HL-60 (cell line): ENCODE data around the gene ZMYND8.

ENCODE experiments used
- GABPA ChIP-seq: IDR thresholded peaks from 2 replicates; pipeline ENCODE4 v1.6.1; 2012; ENCODE audit warnings: low read depth
- POLR2AphosphoS5 ChIP-seq: IDR thresholded peaks from 2 replicates; pipeline ENCODE4 v1.6.1; 2012; ENCODE audit warnings: low read depth
- SPI1 ChIP-seq: IDR thresholded peaks from 2 replicates; pipeline ENCODE4 v1.6.1; 2012; ENCODE audit warnings: low read depth, mild to moderate bottlenecking, borderline replicate concordance
- TF ChIP-seq, protein P1 (sequence below): IDR thresholded peaks from 2 replicates; pipeline ENCODE4 v1.6.1; 2012; ENCODE audit warnings: low read depth; ENCODE audit not compliant: insufficient replicate concordance
- TF ChIP-seq, protein P2 (sequence below): IDR thresholded peaks from one replicate; pipeline ENCODE4 v1.5.1; 2011; ENCODE audit warnings: low read length, control low read depth, inconsistent platforms; ENCODE audit not compliant: insufficient read depth

DNA sequence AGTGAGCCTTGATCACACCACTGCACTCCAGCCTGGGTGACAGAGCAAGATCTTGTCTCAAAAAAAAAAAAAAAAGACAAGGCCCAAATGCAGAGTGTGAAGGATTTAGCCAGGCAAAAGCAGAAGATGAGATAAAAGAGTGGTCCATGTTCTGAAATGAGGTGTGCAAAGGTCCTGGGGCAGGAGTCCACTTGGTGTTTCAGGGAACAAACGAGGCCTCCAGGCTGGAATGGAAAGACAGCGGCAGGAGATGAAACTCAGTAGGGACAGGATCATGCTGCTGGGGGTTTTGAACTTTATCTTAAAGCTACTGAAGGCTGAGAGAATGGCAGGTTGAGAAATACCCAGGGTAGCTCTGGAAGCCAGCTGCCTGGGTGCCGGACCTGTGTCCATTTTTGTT lies 178.2 kb downstream of the ZMYND8 start:
- TF ChIP-seq SPI1 (no peak), POLR2AphosphoS5 (no peak), GABPA (no peak)
- TF ChIP-seq, protein P1, sequence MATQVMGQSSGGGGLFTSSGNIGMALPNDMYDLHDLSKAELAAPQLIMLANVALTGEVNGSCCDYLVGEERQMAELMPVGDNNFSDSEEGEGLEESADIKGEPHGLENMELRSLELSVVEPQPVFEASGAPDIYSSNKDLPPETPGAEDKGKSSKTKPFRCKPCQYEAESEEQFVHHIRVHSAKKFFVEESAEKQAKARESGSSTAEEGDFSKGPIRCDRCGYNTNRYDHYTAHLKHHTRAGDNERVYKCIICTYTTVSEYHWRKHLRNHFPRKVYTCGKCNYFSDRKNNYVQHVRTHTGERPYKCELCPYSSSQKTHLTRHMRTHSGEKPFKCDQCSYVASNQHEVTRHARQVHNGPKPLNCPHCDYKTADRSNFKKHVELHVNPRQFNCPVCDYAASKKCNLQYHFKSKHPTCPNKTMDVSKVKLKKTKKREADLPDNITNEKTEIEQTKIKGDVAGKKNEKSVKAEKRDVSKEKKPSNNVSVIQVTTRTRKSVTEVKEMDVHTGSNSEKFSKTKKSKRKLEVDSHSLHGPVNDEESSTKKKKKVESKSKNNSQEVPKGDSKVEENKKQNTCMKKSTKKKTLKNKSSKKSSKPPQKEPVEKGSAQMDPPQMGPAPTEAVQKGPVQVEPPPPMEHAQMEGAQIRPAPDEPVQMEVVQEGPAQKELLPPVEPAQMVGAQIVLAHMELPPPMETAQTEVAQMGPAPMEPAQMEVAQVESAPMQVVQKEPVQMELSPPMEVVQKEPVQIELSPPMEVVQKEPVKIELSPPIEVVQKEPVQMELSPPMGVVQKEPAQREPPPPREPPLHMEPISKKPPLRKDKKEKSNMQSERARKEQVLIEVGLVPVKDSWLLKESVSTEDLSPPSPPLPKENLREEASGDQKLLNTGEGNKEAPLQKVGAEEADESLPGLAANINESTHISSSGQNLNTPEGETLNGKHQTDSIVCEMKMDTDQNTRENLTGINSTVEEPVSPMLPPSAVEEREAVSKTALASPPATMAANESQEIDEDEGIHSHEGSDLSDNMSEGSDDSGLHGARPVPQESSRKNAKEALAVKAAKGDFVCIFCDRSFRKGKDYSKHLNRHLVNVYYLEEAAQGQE, result no peak
- TF ChIP-seq, protein P2, sequence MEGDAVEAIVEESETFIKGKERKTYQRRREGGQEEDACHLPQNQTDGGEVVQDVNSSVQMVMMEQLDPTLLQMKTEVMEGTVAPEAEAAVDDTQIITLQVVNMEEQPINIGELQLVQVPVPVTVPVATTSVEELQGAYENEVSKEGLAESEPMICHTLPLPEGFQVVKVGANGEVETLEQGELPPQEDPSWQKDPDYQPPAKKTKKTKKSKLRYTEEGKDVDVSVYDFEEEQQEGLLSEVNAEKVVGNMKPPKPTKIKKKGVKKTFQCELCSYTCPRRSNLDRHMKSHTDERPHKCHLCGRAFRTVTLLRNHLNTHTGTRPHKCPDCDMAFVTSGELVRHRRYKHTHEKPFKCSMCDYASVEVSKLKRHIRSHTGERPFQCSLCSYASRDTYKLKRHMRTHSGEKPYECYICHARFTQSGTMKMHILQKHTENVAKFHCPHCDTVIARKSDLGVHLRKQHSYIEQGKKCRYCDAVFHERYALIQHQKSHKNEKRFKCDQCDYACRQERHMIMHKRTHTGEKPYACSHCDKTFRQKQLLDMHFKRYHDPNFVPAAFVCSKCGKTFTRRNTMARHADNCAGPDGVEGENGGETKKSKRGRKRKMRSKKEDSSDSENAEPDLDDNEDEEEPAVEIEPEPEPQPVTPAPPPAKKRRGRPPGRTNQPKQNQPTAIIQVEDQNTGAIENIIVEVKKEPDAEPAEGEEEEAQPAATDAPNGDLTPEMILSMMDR, result no peak
